AG10803 (cell line): Measurements from ENCODE around the gene SPR.
"Not testable (repeated sequence)": the region's sequence is repeated elsewhere in the genome, so short reads cannot be mapped to it uniquely, and the experiment has no call there.

Experiments used
- DNase-seq: peaks from one replicate; pipeline ENCODE4 v3.0.0; 2010; ENCODE audit warnings: low read depth
- H3K4me3 ChIP-seq: 2 replicates; pipeline ENCODE4 v1.5.1; 2011; ENCODE audit warnings: mild to moderate bottlenecking, low read length, control low read depth
- CTCF ChIP-seq: conservative IDR thresholded peaks from 2 replicates; pipeline ENCODE4 v1.5.1; 2011; ENCODE audit warnings: mild to moderate bottlenecking, low read length, control low read depth, inconsistent platforms

Gene SPR

GRCh38 chr2:72895759-72896281, 8.6 kb downstream of the SPR start:
- DNase-seq: peak; percentile 68
- TF ChIP-seq CTCF: peak; percentile 11

DNA sequence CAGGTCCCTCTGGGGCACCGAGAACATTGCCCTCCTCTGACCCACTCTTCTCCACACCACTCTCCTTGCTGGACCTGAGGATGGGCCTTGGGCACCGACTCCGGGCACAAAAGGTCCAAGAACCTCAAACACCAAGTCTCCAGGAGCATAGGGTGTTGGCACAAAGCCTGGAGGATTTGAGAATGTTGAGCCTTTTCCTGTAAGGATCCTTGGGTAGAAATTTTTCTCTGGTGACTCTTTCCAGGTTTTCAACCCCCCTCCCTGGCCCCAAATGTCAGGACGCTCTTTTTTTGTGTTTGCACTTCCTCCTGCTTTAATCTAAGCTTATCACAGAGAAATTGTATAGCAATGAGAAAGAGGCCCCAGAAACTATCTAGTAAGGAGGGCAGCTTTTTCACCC, 9.2 kb downstream of the SPR start:
- no peak for DNase-seq
- no peak for TF ChIP-seq CTCF
- no peak overlapping the region for H3K4me3 ChIP-seq

More at GRCh38 chr2:72895759-72896281, 8.6 kb downstream of the SPR start:
- no peak overlapping the region for H3K4me3 ChIP-seq

DNA sequence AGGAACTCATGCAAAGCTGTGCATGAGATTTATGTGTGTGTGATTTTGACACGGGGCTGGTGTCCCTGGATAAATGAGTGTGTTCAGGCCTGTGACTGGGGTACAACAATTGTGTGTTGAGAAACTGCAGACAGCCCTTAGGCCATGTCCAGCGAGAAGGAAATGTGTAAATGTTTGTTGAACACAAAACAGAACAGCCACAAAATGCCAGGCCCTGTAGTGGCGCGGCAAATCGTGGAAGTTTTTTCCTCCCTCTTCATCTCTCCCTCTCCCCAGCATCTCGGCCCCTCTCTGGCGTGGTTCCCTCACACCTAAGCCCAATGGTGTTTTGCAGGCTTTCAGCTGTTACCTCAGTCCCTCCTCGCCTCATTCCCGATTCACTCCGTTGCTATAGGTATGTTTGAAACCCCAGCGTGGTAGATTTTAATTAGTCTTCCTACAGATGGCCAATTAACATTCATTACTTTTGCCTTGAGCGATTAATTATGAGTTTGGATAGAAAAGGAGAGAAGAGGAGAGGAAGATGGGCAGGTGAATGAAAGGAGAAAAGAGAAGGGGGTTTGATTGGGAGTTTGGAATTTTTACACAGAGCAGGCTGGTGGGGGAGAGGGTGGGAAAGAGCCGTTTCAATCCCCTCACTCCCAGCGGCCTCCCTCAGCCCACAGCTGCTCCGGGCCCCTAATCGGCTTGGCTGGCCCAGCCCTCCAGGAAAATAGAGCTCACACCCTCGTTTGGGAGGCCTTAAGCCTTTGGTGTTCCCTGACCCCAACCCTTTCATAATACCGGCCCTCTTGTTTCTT, 10.8 kb downstream of the SPR start:
- H3K4me3 ChIP-seq: no peak overlapping the region
- no peak for DNase-seq
- TF ChIP-seq CTCF: no peak

DNA sequence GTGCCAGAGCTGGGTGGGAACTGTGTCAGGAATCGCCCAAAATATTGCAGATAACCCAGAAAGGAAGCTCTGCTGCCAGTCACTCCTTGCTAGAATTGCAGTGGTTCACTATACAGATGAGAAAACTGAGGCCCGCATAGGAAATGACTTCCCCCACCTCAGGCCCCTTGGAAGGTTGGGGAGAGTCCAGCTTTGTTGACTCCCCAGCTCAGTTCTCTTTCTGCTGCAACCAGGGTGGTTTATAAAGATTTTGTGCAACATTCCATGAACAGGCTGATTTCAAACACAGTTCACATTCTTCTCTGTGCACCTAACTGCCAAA, 11.3 kb downstream of the SPR start:
- no peak for TF ChIP-seq CTCF
- no peak overlapping the region for H3K4me3 ChIP-seq
- no peak for DNase-seq

DNA sequence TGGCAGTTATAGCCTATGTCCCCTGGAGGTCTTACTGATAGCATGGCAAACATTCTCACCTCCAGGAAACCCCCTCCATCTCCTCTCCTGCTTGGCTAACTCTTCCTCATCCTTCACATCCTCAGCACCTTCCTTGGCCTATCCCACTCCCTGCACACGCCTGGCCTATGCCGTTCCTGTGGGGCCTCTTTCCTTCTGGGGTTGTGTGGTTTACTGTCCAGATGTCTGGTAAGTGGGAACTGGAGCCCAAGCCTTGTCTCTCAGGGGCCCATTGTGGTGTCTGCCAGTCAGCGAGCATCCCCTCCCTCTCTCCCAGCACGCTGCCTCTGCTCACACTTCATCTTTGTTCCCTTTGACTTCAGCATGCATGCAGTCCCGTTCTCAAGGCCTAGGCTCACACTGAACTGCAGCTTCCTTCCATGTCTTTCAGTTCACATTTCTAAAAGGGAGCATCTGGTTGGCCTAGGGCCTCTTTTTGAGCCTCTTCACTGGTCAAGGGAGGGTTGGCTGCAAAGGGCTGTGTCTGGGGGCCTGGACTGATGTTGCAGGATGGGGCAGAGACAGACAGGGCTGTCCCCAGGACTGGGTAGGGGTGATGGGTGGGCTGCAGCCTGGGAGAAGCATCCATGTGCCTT, 13.1 kb downstream of the SPR start:
- H3K4me3 ChIP-seq: no peak overlapping the region
- no peak for DNase-seq

DNA sequence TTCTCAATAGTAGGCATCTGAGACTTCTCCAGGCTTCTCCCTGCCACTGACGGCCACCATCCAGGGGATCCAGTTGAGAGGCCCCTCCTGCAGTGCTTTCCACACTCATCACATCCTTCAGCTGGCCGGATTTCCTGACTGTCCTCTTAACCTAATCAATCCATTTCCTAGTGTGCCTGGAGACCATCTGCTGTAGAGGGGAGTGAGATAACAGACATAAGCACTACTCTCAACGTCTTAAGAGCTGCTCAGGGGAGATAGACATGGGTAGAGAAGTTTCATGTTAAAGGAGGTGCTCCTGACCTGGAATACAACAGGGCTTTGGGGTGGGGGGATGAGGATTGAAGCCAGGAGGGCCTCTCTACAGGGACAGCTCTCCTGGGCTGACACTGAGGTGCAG, 14.2 kb downstream of the SPR start:
- DNase-seq: no peak
- H3K4me3 ChIP-seq: no peak overlapping the region
- TF ChIP-seq CTCF: no peak

More for the DNA sequence above, 13.1 kb downstream of the SPR start:
- TF ChIP-seq CTCF: no peak

GRCh38 chr2:72907369-72907768, 20.2 kb downstream of the SPR start:
- not testable (repeated sequence) for H3K4me3 ChIP-seq, DNase-seq
